Measurements from ENCODE around the gene IRX1. TPM values are rescaled to one million over a fixed set of nuclear protein-coding genes. Genes with fewer than 3 reads are reported as not detected.
A peak's percentile ranks its signal among the peaks of the same experiment; 100 is the strongest.

Gene IRX1
- total and polyA plus RNA-seq, 2 of the 8 experiments (the other 6 are each of a cell fraction or from before 2014, with no cell fraction given): 2.6 to 3.9 TPM

DNA sequence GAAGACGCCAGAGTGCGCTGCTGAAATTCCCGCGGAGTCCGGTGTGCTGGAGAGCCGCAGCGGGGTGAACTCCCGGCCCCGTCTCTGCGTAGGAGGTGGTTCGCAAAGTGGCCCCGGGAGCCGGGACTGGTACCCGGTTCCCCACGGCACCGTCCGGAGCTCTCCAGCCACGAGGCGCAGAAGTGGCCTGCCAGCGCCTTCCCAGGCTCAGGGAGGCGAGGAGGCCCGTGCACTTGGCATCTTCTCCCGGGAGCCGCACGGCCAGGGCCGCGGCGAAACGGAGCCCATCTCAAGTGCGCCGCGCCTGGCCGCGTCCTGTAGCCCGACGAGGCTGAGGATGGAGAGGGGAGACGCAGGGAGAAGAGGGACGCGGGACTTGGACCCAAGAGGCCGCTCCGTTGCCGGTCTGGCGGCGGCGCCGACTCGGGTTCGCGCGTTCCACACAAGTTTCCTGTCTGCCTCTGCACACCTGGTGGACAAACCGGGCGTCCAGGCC lies 1.1 kb upstream of the IRX1 start:
- H2BK5ac ChIP-seq (ENCODE audit: low read depth, low read length): no peak overlapping the region
- H3K18ac ChIP-seq (ENCODE audit: extremely low read depth, low read length): peak overlapping the region; percentile 60; the same call in 1 of the 2 replicates
- H3K27ac ChIP-seq (ENCODE audit: low read depth, low read length): no peak overlapping the region
- H2AK5ac ChIP-seq (ENCODE audit: low read depth, low read length): no peak overlapping the region
- 0% methylated on average over 26 of the region's 52 CpGs; no CpG with 5 or more reads in 1 of the 2 experiments for WGBS, 2 experiments (ENCODE audit: extremely low coverage in 1 of 2, insufficient coverage in 1 of 2, insufficient read length in 1 of 2, insufficient replicate concordance in 2 of 2, low coverage in 1 of 2, low lambda C conversion rate in 2 of 2, missing lambda C conversion rate in 1 of 2)
- ChIA-PET POLR2A (ENCODE audit: partially characterized antibody) (no interaction called here), CTCF (ENCODE audit: partially characterized antibody) (interaction anchor here (1.9 kb wide), 1 partner anchor 475 kb away, joined by 6 read pairs; no protein-coding TSS in a partner anchor)
- no peak overlapping the region for H2BK120ac ChIP-seq (replicated peaks; ENCODE audit: low read depth, low read length)
- no peak overlapping the region for H2BK20ac ChIP-seq (ENCODE audit: low read length)
- peaks cover 14% of the 10 kb centered on the region; the same call in 1 of the 2 replicates for H3K23me2 ChIP-seq (ENCODE audit: low read depth, low read length)
- no peak overlapping the region for H2AFZ ChIP-seq (ENCODE audit: low read length)
- H4K5ac ChIP-seq (ENCODE audit: insufficient read length, low read depth, low read length): no peak overlapping the region
- H3K79me2 ChIP-seq (ENCODE audit: control insufficient read depth in 1 of 2, insufficient read depth in 2 of 2, low read length in 2 of 2): 0 out of 4 replicates have a peak, but pooled peaks cover 0 to 6% of the 10 kb centered on the region in 2 experiments
- FAIRE-seq: no peak
- peaks cover 0 to 49% (median 24%) of the 10 kb centered on the region in 4 experiments; a peak in 6 of 7 replicates for H3K4me1 ChIP-seq (replicated peaks in 1 of 4; ENCODE audit: control insufficient read depth in 3 of 4, insufficient read depth in 4 of 4, low read length in 3 of 4)
- H3K4me2 ChIP-seq (ENCODE audit: insufficient read depth in 1 of 2, low read depth in 2 of 2, low read length in 2 of 2): peak overlapping the region; percentile 81 to 90
- H3K9ac ChIP-seq (replicated peaks in 1 of 4; ENCODE audit: extremely low read depth in 1 of 4, low read depth in 3 of 4, low read length in 3 of 4): no peak overlapping the region
- no peak overlapping the region for H4K91ac ChIP-seq (replicated peaks; ENCODE audit: insufficient read length, low read length)
- H4K20me1 ChIP-seq (replicated peaks in 1 of 2; ENCODE audit: control insufficient read depth in 1 of 2, insufficient read depth in 2 of 2, low read length in 2 of 2): peaks cover 6 to 7% of the 10 kb centered on the region in 2 experiments
- H3K56ac ChIP-seq (replicated peaks; ENCODE audit: insufficient read length, low read depth, low read length): no peak overlapping the region
- H3K23ac ChIP-seq (ENCODE audit: insufficient read length): no peak overlapping the region
- no peaks in the 10 kb centered on the region; a peak in 1 of 4 replicates for H3K9me3 ChIP-seq (ENCODE audit: insufficient read depth in 2 of 2, low read depth in 1 of 2, low read length in 1 of 2)
- peak in 1 of 2 experiments; percentile 80 for DNase-seq (ENCODE audit: low read depth in 1 of 2, low spot score in 2 of 2)
- no peak overlapping the region for H2BK15ac ChIP-seq (ENCODE audit: low read length)
- H3K4ac ChIP-seq (replicated peaks; ENCODE audit: insufficient read length, low read depth, low read length): no peak overlapping the region
- H2BK12ac ChIP-seq (ENCODE audit: low read depth, low read length): 0 out of 2 replicates have a peak overlapping the region, but pooled peaks have one; percentile 60
- H3K14ac ChIP-seq (ENCODE audit: insufficient read length): no peak overlapping the region
- H3K79me1 ChIP-seq (ENCODE audit: low read depth, low read length): no peaks in the 10 kb centered on the region
- H3K27me3 ChIP-seq (replicated peaks in 1 of 4; ENCODE audit: control insufficient read depth in 3 of 4, extremely low read depth in 1 of 4, insufficient read depth in 3 of 4, low read length in 3 of 4): peaks cover 82 to 94% (median 91%) of the 10 kb centered on the region in 4 experiments
- H4K8ac ChIP-seq (ENCODE audit: extremely low read depth, insufficient read depth, low read length): peak overlapping the region; percentile 62; the same call in 1 of the 2 replicates
- H3K4me3 ChIP-seq (ENCODE audit: extremely low read depth in 1 of 4, insufficient read depth in 2 of 4, low read depth in 3 of 4, low read length in 4 of 4): peak overlapping the region; percentile 17 to 69 (median 44)
- H3K36me3 ChIP-seq (ENCODE audit: control insufficient read depth in 2 of 4, insufficient read depth in 4 of 4, low read length in 3 of 4): peaks cover 0 to 3% (median 0%) of the 10 kb centered on the region in 4 experiments; a peak in 1 of 8 replicates
- TF ChIP-seq RXRA (IDR thresholded peaks at IDR 0.05; ENCODE audit: insufficient read depth, low read depth, low read length) (no peak), TBP (IDR thresholded peaks at IDR 0.05; ENCODE audit: low read depth, low read length) (no peak), SUZ12 (IDR thresholded peaks at IDR 0.05; ENCODE audit: low read length) (peak; percentile 94), POLR2AphosphoS5 (IDR thresholded peaks at IDR 0.05; ENCODE audit: low read depth, low read length) (no peak), MAFK (IDR thresholded peaks at IDR 0.05; ENCODE audit: low read depth, low read length) (no peak), NRF1 (IDR thresholded peaks at IDR 0.05; ENCODE audit: low read depth, low read length) (no peak), KDM5A (IDR thresholded peaks at IDR 0.05; ENCODE audit: low read length) (no peak)
- TF ChIP-seq, protein P1, sequence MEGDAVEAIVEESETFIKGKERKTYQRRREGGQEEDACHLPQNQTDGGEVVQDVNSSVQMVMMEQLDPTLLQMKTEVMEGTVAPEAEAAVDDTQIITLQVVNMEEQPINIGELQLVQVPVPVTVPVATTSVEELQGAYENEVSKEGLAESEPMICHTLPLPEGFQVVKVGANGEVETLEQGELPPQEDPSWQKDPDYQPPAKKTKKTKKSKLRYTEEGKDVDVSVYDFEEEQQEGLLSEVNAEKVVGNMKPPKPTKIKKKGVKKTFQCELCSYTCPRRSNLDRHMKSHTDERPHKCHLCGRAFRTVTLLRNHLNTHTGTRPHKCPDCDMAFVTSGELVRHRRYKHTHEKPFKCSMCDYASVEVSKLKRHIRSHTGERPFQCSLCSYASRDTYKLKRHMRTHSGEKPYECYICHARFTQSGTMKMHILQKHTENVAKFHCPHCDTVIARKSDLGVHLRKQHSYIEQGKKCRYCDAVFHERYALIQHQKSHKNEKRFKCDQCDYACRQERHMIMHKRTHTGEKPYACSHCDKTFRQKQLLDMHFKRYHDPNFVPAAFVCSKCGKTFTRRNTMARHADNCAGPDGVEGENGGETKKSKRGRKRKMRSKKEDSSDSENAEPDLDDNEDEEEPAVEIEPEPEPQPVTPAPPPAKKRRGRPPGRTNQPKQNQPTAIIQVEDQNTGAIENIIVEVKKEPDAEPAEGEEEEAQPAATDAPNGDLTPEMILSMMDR (IDR thresholded peaks at IDR 0.05; ENCODE audit: control extremely low read depth in 1 of 3, insufficient read depth in 1 of 3, low read depth in 1 of 3, low read length in 3 of 3): peak in 2 of 3 experiments; percentile 12 to 31; a peak in 1 of 4 replicates
- TF ChIP-seq, protein P2, sequence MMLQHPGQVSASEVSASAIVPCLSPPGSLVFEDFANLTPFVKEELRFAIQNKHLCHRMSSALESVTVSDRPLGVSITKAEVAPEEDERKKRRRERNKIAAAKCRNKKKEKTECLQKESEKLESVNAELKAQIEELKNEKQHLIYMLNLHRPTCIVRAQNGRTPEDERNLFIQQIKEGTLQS (IDR thresholded peaks at IDR 0.05; ENCODE audit: insufficient read depth, low read depth, low read length): no peak
